Effector memory CD4-positive, alpha-beta T cell (primary cell): ENCODE data around the gene KIR3DL1.
"Not testable (repeated sequence)": the region's sequence is repeated elsewhere in the genome, so short reads cannot be mapped to it uniquely, and the experiment has no call there.

Source experiments
- DNase-seq, 3 donors: peaks; one replicate each; pipeline ENCODE4 v3.0.0-alpha.2; 2020
- H3K27ac ChIP-seq: 2 replicates; pipeline ENCODE4 v1.7.0; 2013; ENCODE audit warnings: mild to moderate bottlenecking, low read length, moderate library complexity; ENCODE audit not compliant: insufficient read depth, poor library complexity, severe bottlenecking
- H3K27me3 ChIP-seq: replicated peaks from 2 replicates; pipeline ENCODE4 v1.7.0; 2013; ENCODE audit warnings: mild to moderate bottlenecking, low read length; ENCODE audit not compliant: insufficient read depth, control insufficient read depth, poor library complexity, severe bottlenecking
- H3K36me3 ChIP-seq: 2 replicates; pipeline ENCODE4 v1.7.0; 2013; ENCODE audit warnings: mild to moderate bottlenecking, low read length, moderate library complexity; ENCODE audit not compliant: control insufficient read depth, insufficient read depth
- H3K4me1 ChIP-seq: 2 replicates; pipeline ENCODE4 v1.7.0; 2013; ENCODE audit warnings: low read length, mild to moderate bottlenecking; ENCODE audit not compliant: control insufficient read depth, insufficient read depth, poor library complexity, severe bottlenecking
- H3K4me3 ChIP-seq: 2 replicates; pipeline ENCODE4 v1.7.0; 2013; ENCODE audit warnings: low read length, low read depth, mild to moderate bottlenecking; ENCODE audit not compliant: insufficient read depth, poor library complexity, severe bottlenecking
- H3K9me3 ChIP-seq: 2 replicates; pipeline ENCODE4 v1.7.0; 2013; ENCODE audit warnings: mild to moderate bottlenecking, low read length, moderate library complexity; ENCODE audit not compliant: control insufficient read depth

The KIR3DL1 gene

DNA sequence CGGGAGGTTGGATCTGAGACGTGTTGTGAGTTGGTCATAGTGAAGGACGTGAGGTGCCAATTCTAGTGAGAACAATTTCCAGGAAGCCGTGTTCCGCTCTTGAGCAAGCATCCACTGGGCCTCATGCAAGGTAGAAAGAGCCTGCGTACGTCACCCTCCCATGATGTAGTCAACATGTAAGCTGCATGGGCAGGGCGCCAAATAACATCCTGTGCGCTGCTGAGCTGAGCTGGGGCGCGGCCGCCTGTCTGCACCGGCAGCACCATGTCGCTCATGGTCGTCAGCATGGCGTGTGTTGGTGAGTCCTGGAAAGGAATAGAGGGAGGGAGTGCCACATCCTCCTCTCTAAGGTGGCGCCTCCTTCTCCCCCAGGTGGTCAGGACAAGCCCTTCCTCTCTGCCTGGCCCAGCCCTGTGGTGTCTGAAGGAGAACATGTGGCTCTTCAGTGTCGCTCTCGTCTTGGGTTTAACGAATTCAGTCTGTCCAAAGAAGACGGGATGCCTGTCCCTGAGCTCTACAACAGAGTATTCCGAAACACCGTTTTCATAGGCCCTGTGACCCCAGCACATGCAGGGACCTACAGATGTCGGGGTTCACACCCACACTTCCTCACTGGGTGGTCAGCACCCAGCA lies 30.1 kb upstream of the KIR3DL1 start:
- not testable (repeated sequence) for H3K4me3 ChIP-seq, DNase-seq, H3K27ac ChIP-seq, H3K9me3 ChIP-seq, H3K27me3 ChIP-seq, H3K36me3 ChIP-seq, H3K4me1 ChIP-seq

DNA sequence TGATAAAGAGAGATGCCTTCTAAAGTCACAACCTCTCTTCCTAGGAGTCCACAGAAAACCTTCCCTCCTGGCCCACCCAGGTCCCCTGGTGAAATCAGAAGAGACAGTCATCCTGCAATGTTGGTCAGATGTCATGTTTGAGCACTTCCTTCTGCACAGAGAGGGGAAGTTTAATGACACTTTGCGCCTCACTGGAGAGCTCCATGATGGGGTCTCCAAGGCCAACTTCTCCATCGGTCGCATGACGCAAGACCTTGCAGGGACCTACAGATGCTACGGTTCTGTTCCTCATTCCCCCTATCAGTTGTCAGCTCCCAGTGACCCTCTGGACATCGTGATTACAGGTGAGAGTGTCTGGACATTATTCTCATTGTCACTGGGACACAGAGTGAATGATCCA lies 28.1 kb upstream of the KIR3DL1 start:
- H3K27me3 ChIP-seq, H3K4me3 ChIP-seq, H3K9me3 ChIP-seq, DNase-seq, H3K36me3 ChIP-seq, H3K4me1 ChIP-seq, H3K27ac ChIP-seq: not testable (repeated sequence)

DNA sequence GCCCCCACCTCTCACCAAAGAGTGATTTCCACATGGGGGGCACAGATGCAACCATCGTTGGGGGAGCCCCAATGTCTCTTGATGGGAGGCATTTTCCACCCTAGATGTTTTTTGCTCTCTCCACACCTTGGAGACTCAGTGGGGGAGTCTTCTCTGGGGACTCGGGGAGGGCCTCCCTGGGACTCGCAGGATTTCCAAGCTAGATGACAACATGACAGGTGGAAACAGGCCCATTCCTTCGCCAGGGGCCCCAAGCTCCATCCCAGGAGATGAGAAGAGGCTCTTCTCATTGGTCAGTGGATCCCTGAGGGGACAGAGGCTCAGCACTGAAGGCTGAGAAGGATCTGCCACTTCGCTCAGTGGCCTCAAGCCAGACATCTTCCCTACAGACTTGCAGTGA lies 25.6 kb upstream of the KIR3DL1 start:
- Histone ChIP-seq H3K27me3 (no peaks in the 10 kb centered on the region), H3K4me1 (no peaks in the 10 kb centered on the region), H3K27ac (no peak overlapping the region), H3K4me3 (no peak overlapping the region), H3K36me3 (no peaks in the 10 kb centered on the region), H3K9me3 (no peaks in the 10 kb centered on the region)
- DNase-seq: no peak

DNA sequence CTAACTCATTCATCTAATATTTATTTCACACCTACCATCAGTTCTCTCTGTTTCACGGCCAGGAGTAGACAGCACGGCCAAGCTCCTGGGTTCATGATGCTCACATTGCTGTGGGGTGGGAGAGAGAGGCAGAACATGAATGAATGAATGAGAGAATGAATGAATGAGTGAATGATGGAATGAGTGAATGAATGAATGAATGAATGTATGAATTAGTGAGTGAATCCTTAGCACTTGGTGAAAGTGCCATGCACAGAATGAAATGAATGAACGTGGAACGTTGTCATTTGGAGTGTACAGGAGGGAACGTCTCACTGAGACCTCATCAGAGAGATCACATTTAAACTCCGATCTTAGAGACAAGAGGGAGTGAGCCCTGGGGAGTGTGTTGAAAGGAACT lies 24.8 kb upstream of the KIR3DL1 start:
- no peaks in the 10 kb centered on the region for H3K9me3 ChIP-seq

DNA sequence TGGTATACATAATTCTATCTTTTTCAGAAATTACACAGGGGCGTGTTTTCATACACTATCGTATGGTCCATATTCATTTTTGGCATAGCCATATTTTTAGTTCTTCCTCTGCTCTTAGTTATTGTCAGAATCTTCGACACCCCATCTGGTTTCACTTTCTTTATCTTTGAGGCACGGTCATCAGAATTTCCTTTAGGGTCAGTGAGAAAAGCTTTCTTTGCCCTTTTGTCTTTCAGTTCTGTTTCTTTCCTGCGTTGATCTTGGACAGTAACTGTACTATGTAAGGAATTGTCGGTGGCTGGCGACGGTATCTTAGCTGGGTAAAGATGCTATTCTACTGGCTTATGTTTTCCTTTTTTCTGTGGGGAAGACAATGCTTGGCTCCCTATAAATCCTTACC lies 23.5 kb upstream of the KIR3DL1 start:
- Histone ChIP-seq H3K9me3 (no peaks in the 10 kb centered on the region), H3K36me3 (no peaks in the 10 kb centered on the region), H3K4me3 (peak overlapping the region; percentile 33), H3K4me1 (no peaks in the 10 kb centered on the region), H3K27me3 (no peaks in the 10 kb centered on the region), H3K27ac (no peak overlapping the region)
- DNase-seq: no peak

More for the DNA sequence above, 24.8 kb upstream of the KIR3DL1 start:
- no peak for DNase-seq
- no peak overlapping the region for H3K27ac ChIP-seq
- H3K36me3 ChIP-seq: no peaks in the 10 kb centered on the region
- no peaks in the 10 kb centered on the region for H3K27me3 ChIP-seq
- H3K4me3 ChIP-seq: no peak overlapping the region
- no peaks in the 10 kb centered on the region for H3K4me1 ChIP-seq

DNA sequence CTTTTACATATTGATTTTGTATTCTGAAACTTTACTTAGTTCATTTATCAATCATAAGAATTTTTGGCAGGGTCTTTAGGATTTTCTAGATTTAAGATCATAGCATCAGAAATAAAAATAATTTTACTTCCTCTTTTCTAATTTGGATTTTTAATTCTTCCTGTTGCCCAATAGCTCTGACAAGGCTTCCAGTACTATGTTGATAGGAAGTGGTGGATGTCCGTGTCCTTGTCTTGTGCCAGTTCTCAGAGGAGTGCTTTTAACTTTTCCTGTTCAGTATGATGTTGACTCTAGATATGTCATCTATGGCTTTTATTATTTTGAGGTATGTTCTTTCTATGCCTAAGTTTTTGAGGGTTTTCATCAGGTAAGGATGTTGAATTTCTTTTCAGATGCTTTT lies 20.5 kb upstream of the KIR3DL1 start:
- Histone ChIP-seq H3K4me1 (no peaks in the 10 kb centered on the region), H3K36me3 (no peaks in the 10 kb centered on the region), H3K4me3 (no peak overlapping the region), H3K27ac (no peak overlapping the region), H3K27me3 (no peaks in the 10 kb centered on the region), H3K9me3 (no peaks in the 10 kb centered on the region)
- DNase-seq: no peak

DNA sequence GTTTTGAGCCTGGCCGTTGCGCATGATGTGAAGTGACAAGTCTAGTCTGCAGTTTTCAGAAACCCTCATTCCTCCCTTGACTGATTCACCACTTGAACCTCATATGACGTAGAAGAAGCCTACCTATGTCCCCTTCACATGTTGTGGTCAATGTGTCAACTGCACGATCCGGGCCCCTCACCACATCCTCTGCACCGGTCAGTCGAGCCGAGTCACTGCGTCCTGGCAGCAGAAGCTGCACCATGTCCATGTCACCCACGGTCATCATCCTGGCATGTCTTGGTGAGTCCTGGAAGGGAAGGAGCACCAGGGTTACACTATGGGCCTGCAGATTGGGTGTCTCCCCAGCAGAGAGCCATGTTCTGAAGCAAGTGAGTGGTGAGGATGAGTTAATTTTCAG lies 12.9 kb upstream of the KIR3DL1 start, which contains the start of gene KIR2DL4:
TSS of gene KIR2DL4 (plus strand) at position 201 of the 400 bp plus-strand sequence. CDS start at position 243, 42 bp downstream.
- Histone ChIP-seq H3K36me3 (no peaks in the 10 kb centered on the region), H3K4me3 (no peak within 1 kb of the TSS), H3K9me3 (no peaks in the 10 kb centered on the region), H3K4me1 (no peaks in the 10 kb centered on the region), H3K27ac (no peak within 1 kb of the TSS), H3K27me3 (no peaks in the 10 kb centered on the region)
- no peak for DNase-seq

DNA sequence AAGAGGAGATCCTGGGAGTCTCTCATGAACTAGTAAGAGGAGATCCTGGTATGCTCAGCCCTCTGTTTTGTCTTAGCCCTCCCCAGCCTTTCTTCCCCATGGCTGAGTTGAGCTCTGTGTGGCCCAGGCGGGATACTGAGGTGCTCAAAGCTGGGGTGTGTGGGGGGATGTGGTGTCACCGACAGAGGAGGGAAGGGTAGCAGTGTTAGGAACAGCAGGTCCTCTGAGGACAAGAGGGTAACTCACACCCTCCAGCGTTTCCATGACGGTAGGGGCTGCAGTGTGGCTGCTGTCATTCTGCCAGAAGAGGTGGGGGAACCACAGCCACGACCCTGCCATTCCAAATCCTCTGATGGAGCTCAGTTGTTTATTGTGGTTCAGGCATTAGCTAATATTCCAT lies 12.2 kb upstream of the KIR3DL1 start:
- Histone ChIP-seq H3K9me3 (no peaks in the 10 kb centered on the region), H3K4me1 (no peaks in the 10 kb centered on the region), H3K27ac (no peak overlapping the region), H3K27me3 (no peaks in the 10 kb centered on the region), H3K4me3 (no peak overlapping the region), H3K36me3 (no peaks in the 10 kb centered on the region)
- DNase-seq: no peak

DNA sequence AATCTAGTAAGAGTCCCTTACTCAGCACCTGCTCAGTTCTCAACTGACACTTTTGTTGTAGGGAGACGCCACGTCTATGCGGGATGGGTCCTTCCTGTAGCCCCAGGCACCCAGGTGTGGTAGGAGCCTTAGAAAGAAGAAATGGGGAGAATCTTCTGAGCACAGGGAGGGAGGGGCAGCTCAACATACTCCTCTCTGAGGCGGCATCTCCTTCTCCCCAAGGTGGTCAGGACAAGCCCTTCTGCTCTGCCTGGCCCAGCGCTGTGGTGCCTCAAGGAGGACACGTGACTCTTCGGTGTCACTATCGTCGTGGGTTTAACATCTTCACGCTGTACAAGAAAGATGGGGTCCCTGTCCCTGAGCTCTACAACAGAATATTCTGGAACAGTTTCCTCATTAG lies 11.7 kb upstream of the KIR3DL1 start:
- Histone ChIP-seq H3K27ac (no peak overlapping the region), H3K9me3 (no peaks in the 10 kb centered on the region), H3K4me1 (no peaks in the 10 kb centered on the region), H3K27me3 (no peaks in the 10 kb centered on the region), H3K36me3 (no peaks in the 10 kb centered on the region), H3K4me3 (no peak overlapping the region)
- no peak for DNase-seq

DNA sequence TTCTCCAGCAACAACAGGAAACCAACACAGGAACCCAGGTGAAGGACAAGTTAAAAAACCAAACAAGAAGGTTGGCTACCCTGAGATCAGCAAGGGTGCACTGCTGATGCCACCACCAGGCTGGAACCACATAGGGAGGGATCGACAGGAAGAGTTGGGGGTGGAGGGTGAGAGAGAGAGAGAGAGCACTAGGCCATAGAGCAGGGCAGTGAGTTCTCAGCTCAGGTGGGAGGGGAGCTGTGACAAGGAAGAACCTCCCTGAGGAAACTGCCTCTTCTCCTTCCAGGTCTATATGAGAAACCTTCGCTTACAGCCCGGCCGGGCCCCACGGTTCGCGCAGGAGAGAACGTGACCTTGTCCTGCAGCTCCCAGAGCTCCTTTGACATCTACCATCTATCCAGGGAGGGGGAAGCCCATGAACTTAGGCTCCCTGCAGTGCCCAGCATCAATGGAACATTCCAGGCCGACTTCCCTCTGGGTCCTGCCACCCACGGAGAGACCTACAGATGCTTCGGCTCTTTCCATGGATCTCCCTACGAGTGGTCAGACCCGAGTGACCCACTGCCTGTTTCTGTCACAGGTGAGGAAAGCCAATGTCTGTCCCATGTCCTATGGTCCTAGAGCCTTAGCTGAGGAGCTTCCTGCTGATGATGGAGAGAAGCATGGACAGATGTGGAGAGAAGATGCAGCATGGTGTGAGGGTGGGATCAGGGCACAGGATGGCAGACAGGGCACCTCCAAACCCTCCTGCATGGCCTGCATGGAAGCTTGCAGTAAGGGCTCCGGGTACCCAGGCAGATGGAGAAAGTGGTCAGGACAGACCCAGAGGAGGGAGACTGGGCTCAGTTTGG lies 10.4 kb upstream of the KIR3DL1 start:
- no peaks in the 10 kb centered on the region for H3K27me3 ChIP-seq
- H3K9me3 ChIP-seq: no peaks in the 10 kb centered on the region
- H3K36me3 ChIP-seq: no peaks in the 10 kb centered on the region
- H3K27ac ChIP-seq: no peak overlapping the region
- no peaks in the 10 kb centered on the region for H3K4me1 ChIP-seq
- no peak for DNase-seq
- no peak overlapping the region for H3K4me3 ChIP-seq
